ENCODE data around the gene HEMGN. TPM values are rescaled to one million over a fixed set of nuclear protein-coding genes. Genes with fewer than 3 reads are reported as not detected.
"Not testable (repeated sequence)": the region's sequence is repeated elsewhere in the genome, so short reads cannot be mapped to it uniquely, and the experiment has no call there.

The HEMGN gene
- total RNA-seq, 1 experiment from 2014 or later = not detected

- H3K27ac ChIP-seq = no peak overlapping the region
- H3K79me2 ChIP-seq (ENCODE audit: low read depth) = no peaks in the 10 kb centered on the region
- DNase-seq = no peak
- BruUV-seq (replicated peaks) = no TSS peak
- H3K36me3 ChIP-seq (ENCODE audit: low read depth) = no peaks in the 10 kb centered on the region
- intact Hi-C loops (cut with micrococcal nuclease; ENCODE audit: unreplicated experiment) = no loop called here
- no peaks in the 10 kb centered on the region for H4K20me1 ChIP-seq (ENCODE audit: insufficient read depth)
- no peaks in the 10 kb centered on the region for H3K9me2 ChIP-seq (ENCODE audit: insufficient read depth)
- POLR2A ChIA-PET (ENCODE audit: unreplicated experiment) = interaction anchor here (0.6 kb wide), 1 partner anchor 25 kb away, joined by 7 read pairs; no protein-coding TSS in a partner anchor
- TF ChIP-seq EZH2 (IDR thresholded peaks at IDR 0.05; ENCODE audit: low read depth) (no peak), CTCF (conservative IDR thresholded peaks at IDR 0.05) (no peak)
- H3K4me1 ChIP-seq (replicated peaks; ENCODE audit: insufficient read depth) = no peaks in the 10 kb centered on the region
- no peaks in the 10 kb centered on the region for H3F3A ChIP-seq (ENCODE audit: insufficient read depth, low read depth)
- no peaks in the 10 kb centered on the region for H3K9me3 ChIP-seq (ENCODE audit: insufficient read depth, low read depth)
- no peaks in the 10 kb centered on the region for H3K27me3 ChIP-seq (ENCODE audit: insufficient read depth, low read depth)
- H3K4me2 ChIP-seq = no peak overlapping the region
- H2AFZ ChIP-seq = no peak overlapping the region
- CTCF ChIA-PET = no interaction called here
- H3K4me3 ChIP-seq = no peak overlapping the region
Observed at GRCh38 chr9:97961361-97961760, 23.4 kb upstream of the HEMGN start.

GRCh38 chr9:97960678-97961328, 22.8 kb upstream of the HEMGN start:
- H3K27me3 ChIP-seq (ENCODE audit: insufficient read depth, low read depth); H3K4me1 ChIP-seq (replicated peaks; ENCODE audit: insufficient read depth); H3F3A ChIP-seq (ENCODE audit: insufficient read depth, low read depth); H3K79me2 ChIP-seq (ENCODE audit: low read depth); intact Hi-C loops (cut with micrococcal nuclease; ENCODE audit: unreplicated experiment); H2AFZ ChIP-seq; H3K4me3 ChIP-seq; CTCF ChIA-PET; H3K9me2 ChIP-seq (ENCODE audit: insufficient read depth); DNase-seq; H3K9me3 ChIP-seq (ENCODE audit: insufficient read depth, low read depth); H3K4me2 ChIP-seq; H3K27ac ChIP-seq; POLR2A ChIA-PET (ENCODE audit: unreplicated experiment); H4K20me1 ChIP-seq (ENCODE audit: insufficient read depth); BruUV-seq (replicated peaks); H3K36me3 ChIP-seq (ENCODE audit: low read depth): not testable (repeated sequence)

- Histone ChIP-seq H4K20me1 (ENCODE audit: insufficient read depth) (no peaks in the 10 kb centered on the region), H3K4me2 (no peak overlapping the region), H3K27ac (no peak overlapping the region), H3K4me3 (no peak overlapping the region), H3K27me3 (ENCODE audit: insufficient read depth, low read depth) (no peaks in the 10 kb centered on the region), H3K9me2 (ENCODE audit: insufficient read depth) (no peaks in the 10 kb centered on the region), H3K79me2 (ENCODE audit: low read depth) (no peaks in the 10 kb centered on the region), H3F3A (ENCODE audit: insufficient read depth, low read depth) (no peaks in the 10 kb centered on the region; the same call in 1 of the 2 replicates), H2AFZ (no peak overlapping the region), H3K4me1 (replicated peaks; ENCODE audit: insufficient read depth) (no peaks in the 10 kb centered on the region), H3K9me3 (ENCODE audit: insufficient read depth, low read depth) (no peaks in the 10 kb centered on the region; the same call in 1 of the 2 replicates), H3K36me3 (ENCODE audit: low read depth) (no peaks in the 10 kb centered on the region)
- intact Hi-C loops (cut with micrococcal nuclease; ENCODE audit: unreplicated experiment) = no loop called here
- CTCF ChIA-PET = interaction anchor here (0.6 kb wide), 1 partner anchor 89 kb away, joined by 3 read pairs; no protein-coding TSS in a partner anchor
- POLR2A ChIA-PET (ENCODE audit: unreplicated experiment) = interaction anchor here (0.6 kb wide), 1 partner anchor 36 kb away, joined by 5 read pairs; no protein-coding TSS in a partner anchor
- BruUV-seq (replicated peaks) = no TSS peak
- TF ChIP-seq EZH2 (IDR thresholded peaks at IDR 0.05; ENCODE audit: low read depth) (no peak), CTCF (conservative IDR thresholded peaks at IDR 0.05) (no peak)
- no peak for DNase-seq
Observed at GRCh38 chr9:97959585-97959984, 21.6 kb upstream of the HEMGN start.

All from PC-9 (cell line).